Measurements from ENCODE around the gene ADH4.
"Not testable (repeated sequence)": the region's sequence is repeated elsewhere in the genome, so short reads cannot be mapped to it uniquely, and the experiment has no call there.

ADH4 gene

DNA sequence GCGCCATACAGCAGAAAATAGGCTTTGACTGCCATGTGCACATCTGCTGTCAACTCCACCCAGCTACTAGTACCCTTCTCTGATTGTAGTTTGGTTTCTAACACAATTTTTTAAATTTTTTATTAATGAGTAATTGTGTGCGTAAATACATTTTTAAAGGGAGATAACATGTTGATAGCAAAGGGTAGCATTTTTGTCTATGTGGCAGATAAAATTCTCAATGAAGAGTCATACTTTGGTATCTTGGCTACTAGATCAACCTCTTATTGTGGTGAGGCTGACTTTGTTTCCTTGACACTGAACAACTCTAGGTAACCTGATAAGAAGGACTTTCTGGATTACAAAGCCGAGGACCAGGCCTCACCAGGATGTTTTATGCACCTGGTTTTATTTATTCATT is 9.5 kb downstream of the ADH4 start:
- DNase-seq (ENCODE audit: low spot score), result no peak

DNA sequence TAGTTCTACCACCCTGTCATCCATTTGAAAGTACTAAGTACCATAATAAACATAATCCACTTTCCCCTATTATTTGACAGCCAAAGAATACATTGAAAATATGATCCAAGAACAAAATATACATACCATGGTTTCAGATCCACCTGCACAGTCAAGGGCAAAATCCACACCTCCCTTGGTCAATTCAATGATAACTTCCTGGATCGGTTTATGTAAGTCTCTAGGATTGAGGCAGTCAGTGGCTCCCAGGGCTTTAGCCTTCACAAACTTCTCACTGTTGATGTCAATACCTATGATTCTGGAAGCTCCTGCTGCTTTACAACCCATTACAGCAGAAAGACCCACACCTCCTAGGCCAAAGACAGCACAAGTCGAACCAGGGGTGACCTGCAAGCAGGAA is 12.7 kb downstream of the ADH4 start:
- DNase-seq (ENCODE audit: low spot score), result no peak

DNA sequence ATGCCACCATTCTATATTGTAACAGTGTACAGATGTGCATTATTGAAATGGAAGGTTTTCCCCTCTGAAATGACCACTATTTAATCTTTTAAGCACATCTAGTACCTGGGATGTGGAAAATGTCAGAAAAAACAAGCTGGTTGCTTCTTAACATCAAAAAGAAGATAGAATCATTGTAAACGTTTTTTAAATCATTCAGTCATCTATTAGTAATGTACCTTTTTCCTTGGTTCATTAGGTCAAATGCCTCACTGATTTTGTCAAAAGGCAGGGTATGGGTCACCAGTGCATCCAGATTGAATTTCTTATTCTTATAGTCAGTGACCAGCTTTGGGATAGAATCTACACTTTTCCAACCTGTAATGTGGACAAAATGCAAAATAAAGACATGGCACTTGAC is 17.7 kb downstream of the ADH4 start:
- no peak for DNase-seq (ENCODE audit: low spot score)

DNA sequence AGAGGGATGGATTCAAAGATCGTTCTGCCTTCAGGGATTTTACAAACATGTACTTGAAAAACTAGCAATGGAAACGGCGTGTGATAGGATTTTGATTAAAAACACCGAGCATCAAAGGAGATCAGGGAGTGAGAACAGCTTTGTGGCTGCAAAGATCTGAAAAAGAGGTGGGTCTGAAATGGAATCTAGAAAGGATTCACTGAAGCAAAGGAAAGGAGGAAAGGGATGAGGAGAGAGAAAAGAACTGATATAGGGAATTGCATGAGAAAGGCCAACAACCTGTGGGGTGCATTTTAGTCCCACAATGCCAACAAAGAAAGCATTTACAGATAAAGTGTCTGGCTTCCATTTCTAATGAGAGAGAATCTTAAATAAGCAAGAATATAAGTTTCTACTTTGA is 23.1 kb downstream of the ADH4 start:
- DNase-seq (ENCODE audit: low spot score), result no peak

DNA sequence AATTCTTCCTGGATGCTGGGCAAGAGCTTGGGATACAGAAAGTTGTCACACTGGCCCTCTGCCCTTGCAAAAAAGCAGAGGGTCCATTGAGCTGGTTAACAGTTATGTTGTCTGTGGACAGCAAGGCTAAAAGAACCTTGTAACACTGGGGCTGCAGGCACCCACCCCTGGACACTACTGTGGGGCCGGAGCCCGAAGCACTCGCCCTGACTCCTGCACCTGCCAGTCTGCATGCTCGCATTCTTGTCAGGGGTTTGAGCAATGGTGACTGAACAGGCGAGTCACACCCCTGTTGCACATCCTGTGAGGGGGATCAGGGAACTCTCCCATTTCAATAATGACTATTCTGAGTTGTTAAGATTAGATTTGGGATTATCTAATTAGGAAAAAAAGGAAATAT is 23.6 kb downstream of the ADH4 start:
- no peak for DNase-seq (ENCODE audit: low spot score)

DNA sequence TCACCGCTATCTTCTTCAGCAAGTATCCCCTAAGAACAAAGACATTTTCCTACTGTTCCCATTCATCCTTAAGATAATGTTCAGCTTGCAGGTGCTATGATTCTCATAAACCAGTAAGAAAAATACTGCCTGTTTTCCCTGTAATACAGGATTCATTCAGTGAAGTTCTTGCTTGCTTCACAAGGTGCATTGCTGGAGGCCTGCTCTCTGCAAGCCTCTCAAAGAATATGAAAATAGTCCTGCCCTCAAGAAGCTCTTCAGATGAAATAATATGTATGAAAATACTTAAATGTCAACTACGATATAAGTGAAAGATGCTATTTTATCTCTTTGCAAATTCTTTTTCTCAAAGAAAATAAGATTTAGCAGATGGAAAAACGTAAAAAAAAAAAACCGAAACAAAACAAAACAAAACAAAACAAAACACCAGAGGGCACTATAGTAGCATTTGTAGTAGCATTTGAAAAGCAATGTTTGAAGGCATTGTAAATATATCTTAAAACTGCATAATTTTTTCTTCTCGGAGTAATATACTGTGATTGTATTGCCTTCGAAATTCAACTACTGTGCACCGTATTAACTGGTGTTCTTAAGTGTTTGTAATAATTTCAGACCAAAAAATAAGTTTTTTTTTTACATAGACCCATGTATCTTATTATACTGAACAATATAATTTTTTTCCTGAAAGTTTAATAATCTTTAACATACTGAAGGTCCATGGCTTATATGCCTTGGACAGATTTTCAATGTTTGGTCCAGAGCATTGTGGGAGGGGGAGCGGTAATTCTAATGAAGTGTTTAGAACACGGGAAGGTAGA is 26.0 kb downstream of the ADH4 start:
- no peak for DNase-seq (ENCODE audit: low spot score)

DNA sequence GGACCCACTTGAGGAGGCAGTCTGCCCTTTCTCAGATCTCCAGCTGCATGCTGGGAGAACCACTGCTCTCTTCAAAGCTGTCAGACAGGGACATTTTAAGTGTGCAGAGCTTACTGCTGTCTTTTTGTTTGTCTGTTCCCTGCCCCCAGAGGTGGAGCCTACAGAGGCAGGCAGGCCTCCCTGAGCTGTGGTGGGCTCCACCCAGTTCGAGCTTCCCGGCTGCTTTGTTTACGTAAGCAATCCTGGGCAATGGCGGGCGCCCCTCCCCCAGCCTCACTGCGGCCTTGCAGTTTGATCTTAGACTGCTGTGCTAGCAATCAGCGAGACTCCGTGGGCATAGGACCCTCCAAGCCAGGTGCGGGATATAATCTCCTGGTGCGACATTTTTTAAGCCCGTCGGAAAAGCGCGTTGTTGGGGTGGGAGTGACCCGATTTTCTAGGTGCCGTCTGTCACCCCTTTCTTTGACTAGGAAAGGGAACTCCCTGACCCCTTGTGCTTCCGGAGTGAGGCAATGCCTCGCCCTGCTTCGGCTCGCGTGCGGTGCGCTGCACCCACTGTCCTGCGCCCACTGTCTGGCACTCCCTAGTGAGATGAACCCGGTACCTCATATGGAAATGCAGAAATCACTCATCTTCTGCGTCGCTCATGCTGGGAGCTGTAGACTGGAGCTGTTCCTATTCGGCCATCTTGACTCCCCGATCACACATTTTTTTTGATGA is 26.8 kb downstream of the ADH4 start:
- DNase-seq (ENCODE audit: low spot score), result not testable (repeated sequence)

DNA sequence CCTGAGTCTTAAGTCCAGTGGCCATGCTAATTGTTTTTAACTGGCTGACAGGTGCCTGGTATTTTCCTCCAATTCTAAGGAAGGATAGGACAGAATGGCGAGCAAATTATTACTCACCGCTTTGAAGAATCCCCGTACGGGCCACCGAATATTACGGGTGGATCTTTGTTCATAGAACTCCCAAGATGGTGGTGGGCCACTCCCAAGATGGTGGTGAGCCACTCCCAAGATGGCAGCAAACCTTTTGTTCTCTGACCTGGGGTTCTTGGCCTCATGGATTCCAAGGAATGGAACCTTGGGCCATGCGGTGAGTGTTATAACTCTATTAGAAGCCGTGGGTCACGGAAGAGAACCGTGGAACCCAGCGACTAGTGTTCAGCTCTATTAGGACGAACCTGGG is 34.8 kb downstream of the ADH4 start:
- DNase-seq (ENCODE audit: low spot score), result not testable (repeated sequence)

DNA sequence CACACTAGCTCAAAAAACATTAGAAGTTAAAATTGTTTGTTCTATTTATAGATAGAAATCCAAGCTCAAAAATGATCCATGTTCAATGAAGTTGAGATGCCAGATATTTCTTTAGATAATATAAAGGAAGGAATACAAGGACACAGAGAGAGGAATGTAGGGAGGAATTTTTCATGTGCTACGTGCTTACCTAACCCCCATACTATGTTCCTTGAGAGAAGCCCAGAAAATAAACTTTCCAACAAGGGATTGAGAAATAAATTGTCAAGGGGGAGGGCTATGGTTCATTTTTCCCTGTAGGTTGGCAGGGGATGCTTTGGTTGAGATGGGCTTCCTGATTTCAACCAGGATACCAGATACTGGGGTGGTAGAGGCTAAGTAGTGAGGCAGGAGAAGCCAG is 39.9 kb downstream of the ADH4 start:
- no peak for DNase-seq (ENCODE audit: low spot score)

DNA sequence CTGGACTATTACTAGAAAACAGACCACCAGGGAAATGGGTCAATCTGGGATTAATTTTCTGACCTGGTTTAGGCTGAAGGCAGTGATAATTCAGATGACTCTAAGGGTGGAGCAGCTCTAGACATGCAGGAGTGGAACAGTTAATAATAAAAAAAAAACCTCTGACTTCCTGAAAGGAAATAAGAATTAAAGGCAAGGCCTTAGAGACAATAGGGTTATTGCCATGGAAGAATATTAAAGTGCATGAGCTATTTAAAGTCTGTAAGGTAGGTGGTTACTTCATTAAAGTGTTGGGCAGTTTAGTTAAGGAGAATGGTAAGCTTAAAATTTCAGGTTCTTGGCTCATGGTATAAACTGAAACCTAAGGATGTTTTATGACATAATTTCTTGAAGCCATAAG is 40.9 kb downstream of the ADH4 start:
- DNase-seq (ENCODE audit: low spot score), result no peak

DNA sequence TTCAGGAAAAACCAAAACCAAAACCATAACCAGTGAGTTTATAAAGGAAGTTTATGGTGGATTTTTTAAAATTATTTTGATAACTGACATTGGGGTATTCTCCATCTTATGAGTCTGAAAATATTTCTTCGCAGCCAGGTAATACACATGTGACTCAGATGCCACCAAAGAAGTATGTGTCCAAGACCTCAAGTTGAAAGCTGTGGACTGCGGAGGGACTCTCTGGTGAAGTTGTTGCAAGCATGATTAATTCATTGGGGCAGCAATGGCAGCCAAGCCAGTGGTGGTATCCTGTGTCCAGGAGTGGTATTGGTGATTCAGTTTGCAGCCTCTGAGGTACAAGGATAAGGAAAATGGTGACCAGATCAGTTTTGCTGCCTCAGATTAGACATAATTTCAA is 41.5 kb downstream of the ADH4 start:
- no peak for DNase-seq (ENCODE audit: low spot score)

DNA sequence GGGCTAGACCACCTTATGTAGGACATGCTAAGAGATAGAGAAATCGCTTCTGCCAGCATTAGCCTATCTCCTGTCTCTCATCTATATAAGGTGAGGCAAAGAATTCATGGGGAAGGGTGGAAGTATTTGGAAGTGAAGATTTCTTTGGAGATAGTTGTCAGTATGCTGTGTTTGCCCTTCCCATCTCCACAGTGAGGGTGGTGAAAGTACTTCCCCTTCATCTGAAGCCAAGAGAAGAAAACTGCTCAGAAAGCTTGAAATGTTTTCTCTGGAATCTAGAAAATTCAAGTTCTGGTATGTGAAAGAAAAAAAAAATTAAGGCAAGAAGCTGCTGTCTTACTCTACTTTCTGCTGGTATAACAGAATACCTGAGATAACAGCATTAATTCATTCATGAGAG is 43.2 kb downstream of the ADH4 start:
- no peak for DNase-seq (ENCODE audit: low spot score)

DNA sequence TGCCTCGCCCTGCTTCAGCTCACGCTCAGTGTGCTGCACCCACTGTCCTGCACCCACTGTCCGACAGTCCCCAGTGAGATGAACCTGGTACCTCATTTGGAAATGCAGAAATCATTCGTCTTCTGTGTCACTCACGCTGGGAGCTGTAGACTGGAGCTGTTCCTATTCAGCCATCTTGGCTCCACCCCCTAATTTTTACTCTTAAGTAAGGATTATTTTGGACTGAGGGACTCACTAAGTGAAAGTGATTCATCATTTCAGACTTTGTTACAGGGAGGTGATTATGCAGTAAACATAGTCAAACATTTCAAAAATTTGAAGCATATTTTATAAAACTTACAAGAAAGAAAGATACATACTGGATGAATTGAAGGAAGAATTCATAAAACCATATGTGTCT is 44.3 kb downstream of the ADH4 start:
- DNase-seq (ENCODE audit: low spot score), result not testable (repeated sequence)

DNA sequence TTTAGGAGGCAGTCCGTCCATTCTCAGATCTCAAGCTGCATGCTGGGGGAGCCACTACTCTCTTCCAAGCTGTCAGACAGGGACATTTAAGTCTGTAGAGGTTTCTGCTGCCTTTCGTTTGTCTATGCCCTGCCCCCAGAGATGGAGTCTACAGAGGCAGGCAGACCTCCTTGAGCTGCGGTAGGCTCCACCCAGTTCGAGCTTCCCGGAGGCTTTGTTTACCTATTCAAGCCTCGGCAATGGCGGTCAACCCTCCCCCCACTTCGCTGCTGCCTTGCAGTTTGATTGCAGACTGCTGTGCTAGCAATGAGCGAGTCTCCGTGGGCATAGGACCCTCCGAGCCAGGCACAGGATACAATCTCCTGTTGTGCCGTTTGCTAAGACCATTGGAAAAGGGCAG is 44.8 kb downstream of the ADH4 start:
- no peak for DNase-seq (ENCODE audit: low spot score)

DNA sequence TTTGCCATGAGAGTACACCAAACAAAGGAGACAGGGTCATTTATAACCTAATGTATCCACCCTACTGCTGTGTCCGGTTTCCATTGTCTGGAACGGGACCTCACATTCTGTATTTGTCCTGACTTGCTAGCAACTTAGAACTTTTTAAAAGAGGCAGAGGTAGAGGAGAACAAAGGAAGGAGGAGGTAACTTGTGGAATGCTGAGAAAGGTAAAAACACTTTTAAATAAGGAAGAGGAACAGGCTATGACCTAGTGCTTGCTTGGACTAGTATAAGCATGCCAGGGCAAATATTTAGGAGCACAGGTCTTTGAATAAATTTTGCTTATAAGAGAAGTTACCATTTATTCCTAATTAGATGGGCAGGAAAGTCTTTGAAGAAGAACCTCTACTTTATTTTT is 52.3 kb downstream of the ADH4 start:
- DNase-seq (ENCODE audit: low spot score), result not testable (repeated sequence)

DNA sequence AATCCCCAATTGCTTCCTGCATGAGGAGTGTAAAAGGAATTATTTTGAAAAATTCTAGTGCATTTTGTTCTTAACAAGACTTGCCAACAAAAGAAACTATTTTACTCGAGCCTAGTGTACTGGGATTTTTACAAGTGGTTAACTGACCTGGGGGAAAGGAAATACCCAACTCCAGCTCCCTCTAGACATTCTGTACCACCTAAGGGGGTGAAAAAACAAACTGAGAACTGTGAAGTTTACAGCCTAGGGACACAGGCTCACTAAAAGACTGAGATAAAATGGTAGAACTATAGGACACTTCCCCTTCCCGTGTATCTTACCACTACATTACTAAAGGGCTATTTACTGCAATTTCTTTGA is 52.9 kb downstream of the ADH4 start:
- DNase-seq (ENCODE audit: low spot score), result no peak

DNA sequence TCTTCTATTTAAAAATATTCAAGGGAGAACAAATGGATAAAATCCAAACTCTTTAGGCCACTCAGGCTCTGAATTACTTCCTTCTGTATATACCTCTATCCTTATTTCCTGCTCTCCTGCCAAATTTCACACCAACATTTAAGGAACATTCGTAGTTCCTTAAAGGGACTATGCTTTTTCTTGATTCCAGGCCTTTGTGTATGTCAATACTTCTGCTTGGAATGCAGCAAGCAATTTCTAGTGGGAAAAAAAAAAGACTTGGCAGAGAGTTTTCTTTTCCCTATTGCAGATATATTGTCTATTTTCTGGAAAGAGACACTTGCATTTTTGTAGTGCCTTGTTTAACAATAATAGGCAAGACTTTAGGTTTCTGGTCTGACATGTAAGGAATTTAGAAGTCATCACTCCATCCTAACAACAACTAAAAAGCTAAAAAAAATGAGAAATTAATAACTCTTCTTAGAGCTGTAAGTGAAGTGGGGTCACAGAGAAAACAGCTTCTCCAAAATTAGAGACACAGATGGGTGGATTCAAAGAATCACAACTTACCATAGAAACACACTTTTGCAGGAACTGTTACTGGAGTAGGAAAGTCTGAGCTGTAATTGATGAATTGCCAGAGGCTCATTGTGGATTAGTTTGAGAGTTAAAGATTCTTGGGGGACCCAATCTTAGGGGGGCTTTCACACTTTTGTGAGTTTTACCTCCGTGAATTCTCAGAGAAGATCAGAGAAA is 53.4 kb downstream of the ADH4 start:
- DNase-seq (ENCODE audit: low spot score), result no peak

DNA sequence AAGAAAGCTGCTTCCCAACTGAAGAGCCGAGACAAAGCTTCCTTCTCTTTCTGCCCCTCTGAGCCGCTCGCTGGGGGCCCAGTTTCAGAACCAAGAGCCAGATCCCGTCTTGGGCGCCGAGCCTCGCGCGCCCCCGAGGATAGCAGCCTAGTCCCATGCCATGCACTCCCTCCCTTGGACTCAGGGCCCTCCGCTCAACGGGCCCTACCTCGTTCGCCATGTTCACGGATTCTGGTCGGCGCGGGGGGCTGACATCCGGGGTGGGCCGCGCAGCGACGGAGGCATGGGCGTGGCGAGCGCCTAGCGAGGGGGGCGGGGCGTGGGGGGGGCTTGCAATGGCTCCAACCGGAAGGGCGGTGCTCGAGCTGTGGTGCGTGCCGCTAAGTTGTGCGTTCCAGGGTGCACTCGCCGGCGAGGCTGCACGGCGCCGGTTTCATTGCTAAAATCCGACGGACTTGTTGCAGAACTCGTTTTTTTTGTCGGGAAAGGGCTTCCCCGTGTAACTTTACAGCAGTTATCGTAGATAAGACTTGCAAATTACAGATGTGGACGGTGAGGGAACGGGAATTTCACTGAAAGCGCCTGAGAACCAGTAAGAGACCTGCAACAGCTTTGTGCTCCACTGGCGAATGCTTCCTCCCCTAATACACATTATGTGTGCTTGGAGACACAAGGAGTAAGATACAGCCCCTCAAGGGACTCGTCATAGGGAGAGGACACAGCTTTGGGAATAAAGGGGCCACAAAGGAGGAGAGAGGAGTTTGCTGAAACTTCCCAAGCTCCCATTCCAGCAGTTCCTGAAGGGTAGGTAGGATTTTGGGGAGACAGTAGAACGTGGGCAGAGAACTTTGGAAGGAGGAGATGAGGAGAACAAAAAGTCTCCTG is 55.4 kb downstream of the ADH4 start, which contains the start of gene ADH5:
ADH5 (minus strand) TSS at position 308 of the 885 bp plus-strand sequence; CDS start at position 220, 88 bp downstream.
- peak; percentile 39 for DNase-seq (ENCODE audit: low spot score)

DNA sequence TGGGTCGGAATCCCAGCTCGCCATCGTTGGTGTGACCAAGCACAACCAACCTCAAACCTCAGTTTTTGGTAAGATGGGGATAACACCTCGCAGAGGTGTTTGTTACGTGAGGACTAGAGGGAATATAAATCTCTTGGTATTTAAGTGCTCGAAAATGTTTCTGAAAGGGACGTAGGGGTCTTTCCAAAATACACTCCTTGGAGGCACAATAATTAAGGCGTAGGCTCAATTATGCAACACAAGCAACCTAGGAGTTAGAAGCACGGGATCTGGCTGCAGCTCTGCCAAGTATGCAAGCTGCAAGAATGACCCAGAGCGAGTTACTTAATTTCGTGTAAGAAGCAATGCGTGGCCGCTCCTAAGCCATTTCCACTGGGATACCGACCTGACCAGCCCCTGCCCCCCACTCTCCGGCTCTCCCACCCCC is 56.1 kb downstream of the ADH4 start:
- no peak for DNase-seq (ENCODE audit: low spot score)

DNA sequence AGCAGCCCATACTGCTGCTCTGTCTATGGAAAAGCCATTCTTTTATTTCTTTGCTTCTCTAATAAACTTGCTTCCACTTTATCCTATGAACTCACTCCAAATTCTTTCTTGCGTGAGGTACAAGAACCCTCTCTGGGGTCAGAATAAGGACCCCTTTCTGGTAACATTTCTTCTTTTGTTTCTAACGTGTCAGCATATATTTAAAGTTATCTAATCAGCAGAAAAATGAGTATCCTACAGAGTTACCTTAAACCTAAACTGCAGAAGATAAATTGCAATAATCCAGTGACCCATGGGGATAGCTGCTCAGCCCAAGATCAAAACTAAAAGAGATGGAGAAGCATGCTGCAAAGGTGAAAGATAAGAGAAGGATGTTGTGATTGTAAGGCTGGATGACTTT is 59.5 kb downstream of the ADH4 start:
- DNase-seq (ENCODE audit: low spot score), result no peak

DNA sequence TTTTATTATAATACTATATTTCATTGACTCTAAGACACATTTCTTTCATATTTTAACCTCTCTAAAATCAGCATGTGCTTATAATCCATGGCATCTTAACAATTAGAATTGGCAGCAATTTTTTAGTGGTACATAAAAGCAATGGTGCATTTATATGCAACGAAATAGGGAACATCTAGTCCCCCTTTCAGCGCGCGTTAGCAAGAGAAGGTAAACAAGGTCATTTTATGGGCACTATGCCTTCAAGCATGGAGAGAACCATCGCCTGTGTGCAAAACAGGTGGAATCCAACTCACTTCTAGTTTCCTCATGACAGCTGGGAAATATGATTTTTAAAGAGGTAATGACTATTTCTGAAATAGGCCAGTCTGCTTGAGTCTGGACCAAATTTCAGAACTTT is 61.9 kb downstream of the ADH4 start:
- DNase-seq (ENCODE audit: low spot score), result no peak

DNA sequence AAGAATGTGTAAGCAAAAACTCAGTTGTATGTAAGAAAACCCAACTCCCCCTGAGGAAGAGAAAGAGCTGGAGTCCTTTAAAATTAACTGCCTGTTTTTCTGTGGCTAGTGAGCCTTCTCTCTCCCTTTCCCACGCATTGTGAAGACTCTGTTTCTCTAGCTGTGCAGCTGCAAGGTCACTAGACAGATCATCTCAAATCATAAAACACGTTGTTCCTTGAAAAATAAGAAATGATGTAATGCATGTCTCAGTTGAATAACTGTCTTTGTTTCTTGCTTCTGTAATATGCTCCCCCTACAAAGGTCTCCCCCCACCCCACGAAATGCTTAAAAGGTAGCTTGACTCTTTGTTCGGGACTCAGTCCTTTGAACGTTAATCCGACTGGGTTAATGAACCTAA is 63.2 kb downstream of the ADH4 start:
- DNase-seq (ENCODE audit: low spot score), result not testable (repeated sequence)

Data from hematopoietic multipotent progenitor cell treated with erythropoietin and hydrocortisone succinate and interleukin-3 and kit ligand, for 17 days (in vitro differentiated cells).